AG04450 (cell line): ENCODE data around the gene HAUS6. TPM values are rescaled to one million over a fixed set of nuclear protein-coding genes. Genes with fewer than 3 reads are reported as not detected.
"Not testable (repeated sequence)": the region's sequence is repeated elsewhere in the genome, so short reads cannot be mapped to it uniquely, and the experiment has no call there.

Experiments used
- CTCF ChIA-PET: fragments of 300-600, 350-600 bp; formaldehyde crosslinking; extraction: SDS; loops from one replicate; lab custom pipeline; 2022; ENCODE audit warnings: antibody characterized with exemption, inconsistent platforms; lab: Charles Lee
- POLR2A ChIA-PET: fragments of 350-600 bp; formaldehyde crosslinking; extraction: SDS; loops from one replicate; lab custom pipeline; 2021; ENCODE audit warnings: antibody characterized with exemption, inconsistent platforms; lab: Yijun Ruan, JAX
- DNase-seq: peaks from one replicate; pipeline ENCODE4 v3.0.0-alpha.2; 2011; ENCODE audit warnings: low read depth, low spot score
- H3K27ac ChIP-seq: one replicate; pipeline ENCODE4 v1.5.1; 2012; ENCODE audit warnings: low read depth, low read length, control low read depth
- H3K27me3 ChIP-seq: one replicate; pipeline ENCODE4 v1.6.0; 2012; ENCODE audit warnings: low read length; ENCODE audit not compliant: control insufficient read depth, insufficient read depth
- H3K4me3 ChIP-seq: 2 replicates; pipeline ENCODE4 v1.5.1; 2011; ENCODE audit warnings: mild to moderate bottlenecking, low read depth, low read length, control low read depth
- H3K9me3 ChIP-seq: 2 replicates; pipeline ENCODE4 v1.5.1; 2012; ENCODE audit warnings: low read length; ENCODE audit not compliant: control insufficient read depth, insufficient read depth
- CTCF ChIP-seq: IDR thresholded peaks from 2 replicates; pipeline ENCODE4 v1.5.1; 2011; ENCODE audit warnings: low read depth, low read length, control low read depth, inconsistent platforms
- polyA plus RNA-seq: library from polyadenylated mRNA; depleted of rRNA; stranded (reverse); fragments of >200 nt; gene quantifications from 2 replicates; pipeline ENCODE4 v1.2.3, GENCODE V29; 2011

HAUS6 gene
- polyA plus RNA-seq, 1 experiment = 9.3 TPM

GRCh38 chr9:19104515-19105282 is 2.0 kb upstream of the HAUS6 start:
- POLR2A ChIA-PET = interaction anchor here (0.6 to 0.7 kb wide), 2 partner anchors 19 to 28 kb away, joined by 3 to 4 read pairs; no protein-coding TSS in a partner anchor
- no peak overlapping the region for H3K27ac ChIP-seq

GRCh38 chr9:19102181-19102630 is 498 bp downstream of the HAUS6 start:
- no peak for TF ChIP-seq CTCF
- peak overlapping the region; percentile 81 for H3K4me3 ChIP-seq
- ChIA-PET CTCF (interaction anchor here (1.0 kb wide), 1 partner anchor 72 kb away, joined by 9 read pairs; no protein-coding TSS in a partner anchor), POLR2A (no interaction called here)
- DNase-seq = no peak
- H3K27ac ChIP-seq = peak overlapping the region; percentile 1
- H3K27me3 ChIP-seq = no peaks in the 10 kb centered on the region
- H3K9me3 ChIP-seq = no peaks in the 10 kb centered on the region; the same call in 1 of the 2 replicates

More at GRCh38 chr9:19104515-19105282, 2.0 kb upstream of the HAUS6 start:
- CTCF ChIA-PET = interaction anchor here (0.6 to 0.9 kb wide), 3 partner anchors 8 to 360 kb away, joined by 3 read pairs; no protein-coding TSS in a partner anchor
- Histone ChIP-seq H3K4me3 (no peak overlapping the region), H3K27me3 (no peaks in the 10 kb centered on the region), H3K9me3 (no peaks in the 10 kb centered on the region; the same call in 1 of the 2 replicates)
- TF ChIP-seq CTCF = no peak
- no peak for DNase-seq

- Histone ChIP-seq H3K27ac (no peak overlapping the region), H3K9me3 (no peaks in the 10 kb centered on the region; the same call in 1 of the 2 replicates), H3K27me3 (no peaks in the 10 kb centered on the region), H3K4me3 (peak overlapping the region; percentile 22)
- TF ChIP-seq CTCF = no peak
- ChIA-PET POLR2A (no interaction called here), CTCF (interaction anchor here (0.6 kb wide), 1 partner anchor 88 kb away, joined by 4 read pairs; no protein-coding TSS in a partner anchor)
- no peak for DNase-seq
Measured at GRCh38 chr9:19101203-19101602, 1.5 kb downstream of the HAUS6 start.

- CTCF ChIA-PET = interaction anchor here (0.7 to 1.2 kb wide), 2 partner anchors 49 to 76 kb away, joined by 3 to 5 read pairs; no protein-coding TSS in a partner anchor
- H3K27ac ChIP-seq, DNase-seq, H3K27me3 ChIP-seq, H3K9me3 ChIP-seq, POLR2A ChIA-PET, H3K4me3 ChIP-seq: not testable (repeated sequence)
Measured at GRCh38 chr9:19097431-19097830, 5.3 kb downstream of the HAUS6 start.

GRCh38 chr9:19087106-19088000 is 15.4 kb downstream of the HAUS6 start:
- no peaks in the 10 kb centered on the region for H3K27me3 ChIP-seq
- CTCF ChIA-PET = interaction anchor here (0.7 to 3.5 kb wide), 6 partner anchors 38 to 645 kb away, joined by 3 to 29 read pairs (median 7); partner anchors contain the start of gene RRAGA
- no peaks in the 10 kb centered on the region for H3K9me3 ChIP-seq
- H3K27ac ChIP-seq = no peak overlapping the region
- peak; percentile 1 for DNase-seq
- POLR2A ChIA-PET = interaction anchor here (0.7 kb wide), 1 partner anchor 1350 kb away, joined by 14 read pairs; no protein-coding TSS in a partner anchor
- no peak overlapping the region for H3K4me3 ChIP-seq
- no peak for TF ChIP-seq CTCF
